Caco-2 (cell line): ENCODE data around the gene DDI2. TPM values are rescaled to one million over a fixed set of nuclear protein-coding genes. Genes with fewer than 3 reads are reported as not detected.

Source experiments
- BruUV-seq: library from RNA; stranded (reverse); fragments of 400-500 nt; replicated peaks from 2 replicates; lab custom pipeline; 2021; lab: Mats Ljungman, UMichigan
- CTCF ChIA-PET: fragments of 300-600 bp; sonication (Branson Sonifier 250); formaldehyde crosslinking; loops from one replicate; lab custom pipeline; 2022; ENCODE audit warnings: antibody characterized with exemption; lab: Charles Lee
- POLR2A ChIA-PET: fragments of 300-600 bp; sonication (Branson Sonifier 250); formaldehyde crosslinking; loops from one replicate; lab custom pipeline; 2022; ENCODE audit warnings: antibody characterized with exemption; lab: Charles Lee
- DNase-seq, 2 experiments: peaks; one replicate each; pipeline versions ENCODE4 v3.0.0 to v3.0.0-alpha.2; 2020 to 2022
- H3K27me3 ChIP-seq: replicated peaks from 2 replicates; pipeline ENCODE4 v1.6.0; 2011; ENCODE audit warnings: low read length; ENCODE audit not compliant: control insufficient read depth, insufficient read depth
- H3K36me3 ChIP-seq: 2 replicates; pipeline ENCODE4 v1.5.1; 2011; ENCODE audit warnings: low read length; ENCODE audit not compliant: control insufficient read depth, insufficient read depth
- H3K4me1 ChIP-seq: fragments of 250-450 bp; sonication (Bioruptor Pico); 2 replicates; pipeline ENCODE4 v1.5.1; 2020; ENCODE audit warnings: mild to moderate bottlenecking
- H3K4me3 ChIP-seq: 2 replicates; pipeline ENCODE4 v1.5.1; 2011; ENCODE audit warnings: low read depth, mild to moderate bottlenecking, control low read depth, low read length
- H3K9me3 ChIP-seq: fragments of 250-450 bp; sonication (Bioruptor Pico); 2 replicates; pipeline ENCODE4 v1.5.1; 2020; ENCODE audit warnings: mild to moderate bottlenecking, moderate library complexity
- H3K27ac Mint-ChIP-seq: one replicate; pipeline ENCODE4 v1.8.0; 2022; ENCODE audit warnings: mixed read lengths; ENCODE audit not compliant: unreplicated experiment
- H3K27me3 Mint-ChIP-seq: one replicate; pipeline ENCODE4 v1.8.0; 2022; ENCODE audit warnings: mixed read lengths; ENCODE audit not compliant: insufficient read depth, unreplicated experiment
- H3K36me3 Mint-ChIP-seq: one replicate; pipeline ENCODE4 v1.8.0; 2022; ENCODE audit warnings: mild to moderate bottlenecking, mixed read lengths; ENCODE audit not compliant: insufficient read depth, unreplicated experiment
- H3K4me1 Mint-ChIP-seq: one replicate; pipeline ENCODE4 v1.8.0; 2022; ENCODE audit warnings: low read depth, mixed read lengths; ENCODE audit not compliant: unreplicated experiment
- H3K4me3 Mint-ChIP-seq: one replicate; pipeline ENCODE4 v1.8.0; 2022; ENCODE audit warnings: mild to moderate bottlenecking, moderate library complexity, mixed read lengths; ENCODE audit not compliant: unreplicated experiment
- H3K9me3 Mint-ChIP-seq: one replicate; pipeline ENCODE4 v1.8.0; 2022; ENCODE audit warnings: mixed read lengths; ENCODE audit not compliant: unreplicated experiment
- CTCF ChIP-seq, 2 experiments: fragments of 200-600 bp in 1 of 2; IDR thresholded peaks; 1 replicate in 1 of 2; 2 replicates in 1 of 2; pipeline versions ENCODE4 v1.5.1 to v1.8.0; 2011 to 2022; ENCODE audit warnings: antibody characterized with exemption in 1 of 2, control low read depth in 1 of 2, inconsistent platforms in 1 of 2, low read depth in 1 of 2, low read length in 1 of 2, mild to moderate bottlenecking in 1 of 2, moderate library complexity in 1 of 2; ENCODE audit not compliant: insufficient read depth in 1 of 2, severe bottlenecking in 1 of 2, unreplicated experiment in 1 of 2
- intact Hi-C: fragments of 100-400 bp; cut with micrococcal nuclease; formaldehyde crosslinking; loops from one replicate; pipeline ENCODE4 v1.10.0; 2022; ENCODE audit not compliant: unreplicated experiment
- total RNA-seq: library from RNA; stranded (reverse); gene quantifications from 2 replicates; pipeline ENCODE4 v1.2.3, GENCODE V29; 2022

The DDI2 gene
- total RNA-seq, 1 experiment from 2014 or later: 53.4 TPM

GRCh38 chr1:15570861-15571260, 46.4 kb upstream of the DDI2 start:
- TF ChIP-seq CTCF (IDR thresholded peaks at IDR 0.05; ENCODE audit: insufficient read depth in 1 of 2, low read depth in 1 of 2, low read length in 1 of 2, severe bottlenecking in 1 of 2, unreplicated experiment in 1 of 2): no peak
- BruUV-seq: no TSS peak
- Mint-ChIP-seq H3K9me3 (no peaks in the 10 kb centered on the region), H3K4me1 (no peaks in the 10 kb centered on the region), H3K27ac (no peak overlapping the region), H3K27me3 (no peaks in the 10 kb centered on the region), H3K36me3 (peaks cover 62% of the 10 kb centered on the region), H3K4me3 (no peak overlapping the region)
- intact Hi-C loops: no loop called here
- CTCF ChIA-PET: no interaction called here
- Histone ChIP-seq H3K36me3 (peaks cover 2% of the 10 kb centered on the region; the same call in 1 of the 2 replicates), H3K4me3 (no peak overlapping the region), H3K4me1 (no peaks in the 10 kb centered on the region), H3K27me3 (no peaks in the 10 kb centered on the region), H3K9me3 (no peaks in the 10 kb centered on the region)
- no peak for DNase-seq
- POLR2A ChIA-PET: no interaction called here

- H3K27me3 ChIP-seq: no peaks in the 10 kb centered on the region
- no peaks in the 10 kb centered on the region for H3K9me3 ChIP-seq
- no peak for TF ChIP-seq CTCF (IDR thresholded peaks at IDR 0.05; ENCODE audit: insufficient read depth in 1 of 2, low read depth in 1 of 2, low read length in 1 of 2, severe bottlenecking in 1 of 2, unreplicated experiment in 1 of 2)
- no peak for DNase-seq
- Mint-ChIP-seq H3K36me3 (peaks cover 59% of the 10 kb centered on the region), H3K9me3 (no peaks in the 10 kb centered on the region), H3K27me3 (no peaks in the 10 kb centered on the region), H3K4me3 (no peak overlapping the region), H3K4me1 (no peaks in the 10 kb centered on the region), H3K27ac (no peak overlapping the region)
- intact Hi-C loops: no loop called here
- peaks cover 2% of the 10 kb centered on the region; the same call in 1 of the 2 replicates for H3K36me3 ChIP-seq
- BruUV-seq: TSS peak; percentile 16
- ChIA-PET CTCF (no interaction called here), POLR2A (no interaction called here)
- no peaks in the 10 kb centered on the region for H3K4me1 ChIP-seq
- H3K4me3 ChIP-seq: no peak overlapping the region
These were observed 46.0 kb upstream of the DDI2 start for GRCh38 chr1:15571266-15571665.

- CTCF ChIA-PET: interaction anchor here (0.7 kb wide), 1 partner anchor 219 kb away, joined by 3 read pairs; no protein-coding TSS in a partner anchor
- POLR2A ChIA-PET: no interaction called here
- peaks cover 69% of the 10 kb centered on the region for H3K36me3 Mint-ChIP-seq
- TF ChIP-seq CTCF (IDR thresholded peaks at IDR 0.05; ENCODE audit: insufficient read depth in 1 of 2, low read depth in 1 of 2, low read length in 1 of 2, severe bottlenecking in 1 of 2, unreplicated experiment in 1 of 2): no peak
- H3K27me3 Mint-ChIP-seq: no peaks in the 10 kb centered on the region
- Histone ChIP-seq H3K4me3 (no peak overlapping the region), H3K4me1 (no peaks in the 10 kb centered on the region), H3K9me3 (no peaks in the 10 kb centered on the region), H3K27me3 (no peaks in the 10 kb centered on the region), H3K36me3 (peaks cover 2% of the 10 kb centered on the region; the same call in 1 of the 2 replicates)
- no peaks in the 10 kb centered on the region for H3K4me1 Mint-ChIP-seq
- no peak for DNase-seq
- H3K27ac Mint-ChIP-seq: no peak overlapping the region
- no peaks in the 10 kb centered on the region for H3K9me3 Mint-ChIP-seq
- intact Hi-C loops: no loop called here
- H3K4me3 Mint-ChIP-seq: no peak overlapping the region
- no TSS peak for BruUV-seq
These were observed 43.8 kb upstream of the DDI2 start for GRCh38 chr1:15573477-15573876.
